ENCODE results near the gene DNASE1.

GRCh38 chr16:3695610-3696369, 41.3 kb downstream of the DNASE1 start:
- TF ChIP-seq CTCF (IDR thresholded peaks at IDR 0.05): no peak
- no peak for TF ChIP-seq POLR2A (IDR thresholded peaks at IDR 0.05)
